Mucosa of rectum (tissue), 2 donors: ENCODE data around the gene GPLD1.
"Not testable (repeated sequence)": the region's sequence is repeated elsewhere in the genome, so short reads cannot be mapped to it uniquely, and the experiment has no call there.

Experiments
- H3K27ac ChIP-seq, 2 donors: one replicate each; pipeline ENCODE4 v1.7.0; 2013; ENCODE audit warnings: inconsistent platforms in 2 of 2, low read depth in 2 of 2, low read length in 2 of 2
- H3K27me3 ChIP-seq, 2 donors: one replicate each; pipeline ENCODE4 v1.7.0; 2013; ENCODE audit warnings: low read length in 2 of 2; ENCODE audit not compliant: control insufficient read depth in 2 of 2, insufficient read depth in 2 of 2
- H3K36me3 ChIP-seq, 2 donors: one replicate each; pipeline ENCODE4 v1.7.0; 2013; ENCODE audit warnings: low read length in 2 of 2; ENCODE audit not compliant: control insufficient read depth in 2 of 2, insufficient read depth in 2 of 2
- H3K4me1 ChIP-seq, 2 donors: one replicate each; pipeline ENCODE4 v1.7.0; 2013; ENCODE audit warnings: low read length in 2 of 2, mild to moderate bottlenecking in 1 of 2; ENCODE audit not compliant: control insufficient read depth in 2 of 2, insufficient read depth in 2 of 2
- H3K4me3 ChIP-seq, 2 donors: one replicate each; pipeline ENCODE4 v1.7.0; 2013; ENCODE audit warnings: low read length in 2 of 2
- H3K9ac ChIP-seq, 2 donors: one replicate each; pipeline ENCODE4 v1.7.0; 2013; ENCODE audit warnings: low read length in 2 of 2, low read depth in 1 of 2, mild to moderate bottlenecking in 1 of 2
- H3K9me3 ChIP-seq, 2 donors: one replicate each; pipeline ENCODE4 v1.7.0; 2013; ENCODE audit warnings: low read length in 2 of 2; ENCODE audit not compliant: control insufficient read depth in 2 of 2
- donor health status: healthy.
- donor health status: Normal muscosa, but diverticular disease.

Gene GPLD1

DNA sequence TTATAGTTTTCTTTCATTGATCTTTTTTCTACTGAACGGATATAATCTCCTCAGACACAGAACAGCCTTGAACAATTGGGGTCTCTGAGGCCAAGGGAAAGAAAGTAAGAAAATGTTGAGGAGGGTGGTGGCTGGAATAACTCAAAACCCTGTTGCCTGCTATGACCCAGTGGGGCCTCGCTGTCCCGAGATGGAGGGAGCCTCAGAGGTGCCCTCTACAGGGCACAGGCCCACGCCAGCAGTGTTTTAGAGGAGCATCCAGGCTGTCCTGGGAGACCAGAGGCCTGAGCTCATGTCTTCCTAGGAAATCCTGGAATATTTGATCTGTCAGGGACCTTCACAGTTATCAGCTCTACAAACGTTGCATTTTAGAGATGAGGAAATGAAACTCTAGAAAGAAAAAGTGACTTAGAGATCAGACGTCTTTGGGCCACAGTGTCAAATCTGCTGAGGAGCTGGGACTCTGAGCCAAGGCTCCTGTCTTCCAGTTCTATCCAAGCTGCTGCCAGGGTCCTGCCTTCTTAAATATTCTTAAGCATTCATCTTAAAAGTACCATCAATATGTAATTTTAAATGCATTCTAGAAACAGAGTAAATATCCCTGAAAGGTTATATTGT, 31.7 kb upstream of the GPLD1 start:
- H3K36me3 ChIP-seq, result no peaks in the 10 kb centered on the region
- H3K27me3 ChIP-seq, result no peaks in the 10 kb centered on the region
- no peaks in the 10 kb centered on the region for H3K4me1 ChIP-seq
- H3K4me3 ChIP-seq, result no peak overlapping the region
- H3K9me3 ChIP-seq, result no peaks in the 10 kb centered on the region
- no peak overlapping the region for H3K9ac ChIP-seq
- H3K27ac ChIP-seq, result no peak overlapping the region

DNA sequence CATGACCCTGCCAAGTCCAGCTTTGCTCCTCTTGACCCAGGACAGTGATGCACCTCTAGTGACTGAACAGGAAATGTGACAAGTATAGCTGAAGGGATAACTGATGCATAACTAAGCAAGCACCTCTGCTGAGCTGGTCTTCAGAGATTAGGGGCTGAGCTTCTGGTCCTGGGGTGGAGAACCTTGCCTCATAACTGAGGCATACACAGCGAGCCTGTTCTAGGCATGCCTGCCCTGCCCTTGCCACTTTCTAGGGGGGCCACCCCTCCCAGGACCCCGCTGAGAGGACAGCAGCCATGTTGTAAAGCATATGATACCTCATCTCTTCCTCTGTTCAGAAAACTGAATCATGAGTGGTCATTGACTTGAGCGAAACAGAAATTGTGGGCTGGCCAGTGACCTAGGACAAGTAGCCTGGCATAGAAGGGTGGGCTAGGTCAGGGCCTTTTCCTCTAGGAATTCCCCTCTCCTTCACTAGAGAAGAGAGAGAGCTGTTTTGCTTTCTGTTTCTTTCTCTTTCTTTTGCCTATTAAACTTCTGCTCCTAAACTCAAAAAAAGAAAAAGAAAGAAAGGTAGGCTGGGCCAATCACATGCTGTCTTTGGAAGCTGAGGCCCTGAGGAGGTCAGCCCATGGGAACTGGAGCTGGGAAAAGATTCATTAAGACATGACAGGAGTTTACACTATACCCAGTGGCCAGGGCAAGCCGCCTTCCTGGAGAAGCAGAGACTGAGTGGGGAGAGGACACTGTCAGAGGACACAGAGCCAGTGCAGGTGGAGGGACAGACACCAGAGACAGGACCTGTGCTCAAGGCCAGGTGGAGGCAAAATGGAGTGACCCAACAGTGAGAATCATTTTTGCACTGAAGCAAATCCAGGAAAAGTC, 28.5 kb upstream of the GPLD1 start:
- Histone ChIP-seq H3K4me1 (no peaks in the 10 kb centered on the region), H3K9me3 (no peaks in the 10 kb centered on the region), H3K9ac (no peak overlapping the region), H3K27ac (peak overlapping the region in 1 of 2 donors; percentile 27), H3K27me3 (no peaks in the 10 kb centered on the region), H3K4me3 (no peak overlapping the region), H3K36me3 (peaks cover 0 to 4% of the 10 kb centered on the region in 2 donors)

DNA sequence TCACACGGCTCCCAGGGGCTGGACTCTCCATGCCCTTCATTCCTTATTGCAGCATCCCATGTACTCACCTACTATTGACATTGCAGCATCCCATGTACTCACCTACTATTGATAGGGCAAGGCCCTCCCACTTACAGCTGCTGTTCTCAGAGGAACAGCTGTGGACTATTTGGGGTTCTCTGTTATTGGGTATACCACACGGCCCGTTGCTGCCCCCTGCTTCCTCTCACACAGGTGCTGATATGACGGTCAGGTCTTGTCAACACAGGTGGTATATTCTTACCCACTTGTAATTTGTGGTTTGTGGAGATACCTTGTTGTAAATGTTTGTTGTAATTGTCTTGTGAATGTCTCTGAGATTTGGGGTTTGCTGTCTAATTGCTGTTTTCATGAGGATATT, 24.2 kb upstream of the GPLD1 start:
- Histone ChIP-seq H3K36me3 (peaks cover 0 to 4% of the 10 kb centered on the region in 2 donors), H3K4me1 (no peaks in the 10 kb centered on the region), H3K4me3 (no peak overlapping the region), H3K9me3 (no peaks in the 10 kb centered on the region), H3K9ac (no peak overlapping the region), H3K27me3 (no peaks in the 10 kb centered on the region), H3K27ac (no peak overlapping the region)

- not testable (repeated sequence) for H3K4me1 ChIP-seq, H3K27ac ChIP-seq, H3K27me3 ChIP-seq, H3K4me3 ChIP-seq, H3K9ac ChIP-seq, H3K9me3 ChIP-seq, H3K36me3 ChIP-seq
Observed at GRCh38 chr6:24511976-24512375, 22.6 kb upstream of the GPLD1 start.

DNA sequence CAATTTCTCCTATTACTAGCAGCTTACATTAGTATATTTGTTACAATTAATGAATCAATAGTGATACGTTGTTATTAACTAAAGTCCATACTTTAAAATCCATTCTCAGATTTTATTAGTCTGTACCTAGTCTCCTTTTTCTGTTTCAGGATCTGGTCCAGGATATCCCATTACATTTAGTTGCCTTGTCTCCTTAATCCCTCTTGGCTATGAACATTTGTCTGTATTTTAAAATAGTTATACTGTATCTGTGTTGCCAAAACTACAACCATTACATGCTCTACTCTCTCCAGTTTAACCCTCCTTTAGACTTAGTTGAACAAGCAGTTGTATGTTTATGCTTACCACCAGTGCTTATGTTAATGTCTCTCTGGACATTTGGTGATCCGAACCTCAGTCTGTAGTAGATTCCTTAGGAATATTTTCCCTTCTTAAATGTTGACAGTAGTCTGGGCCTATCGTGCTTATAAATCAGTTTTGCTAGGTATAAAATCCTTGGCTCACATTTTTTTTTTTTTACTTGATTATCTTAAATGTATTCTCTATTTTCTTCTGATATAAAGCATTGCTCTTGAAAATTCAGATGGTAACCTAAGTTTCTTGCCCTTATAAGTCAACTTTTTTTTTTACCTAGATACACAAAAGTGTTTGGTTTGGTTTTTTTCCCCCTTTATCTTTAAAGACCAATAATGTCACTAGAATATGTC, 17.6 kb upstream of the GPLD1 start:
- Histone ChIP-seq H3K9me3 (no peaks in the 10 kb centered on the region), H3K36me3 (peaks cover 2 to 4% of the 10 kb centered on the region in 2 donors), H3K27ac (no peak overlapping the region), H3K27me3 (no peaks in the 10 kb centered on the region), H3K9ac (no peak overlapping the region), H3K4me1 (peaks cover 0 to 14% of the 10 kb centered on the region in 2 donors), H3K4me3 (no peak overlapping the region)

- Histone ChIP-seq H3K27ac (peak overlapping the region in 1 of 2 donors; percentile 15), H3K4me1 (peaks cover 0 to 14% of the 10 kb centered on the region in 2 donors)
Observed at GRCh38 chr6:24504649-24505586, 15.5 kb upstream of the GPLD1 start.

GRCh38 chr6:24504287-24504648, 14.9 kb upstream of the GPLD1 start:
- Histone ChIP-seq H3K9ac (no peak overlapping the region), H3K27ac (no peak overlapping the region), H3K36me3 (peaks cover 2 to 4% of the 10 kb centered on the region in 2 donors)

More at GRCh38 chr6:24504649-24505586, 15.5 kb upstream of the GPLD1 start:
- Histone ChIP-seq H3K4me3 (no peak overlapping the region), H3K9me3 (no peaks in the 10 kb centered on the region), H3K27me3 (no peaks in the 10 kb centered on the region), H3K9ac (no peak overlapping the region), H3K36me3 (peaks cover 2 to 4% of the 10 kb centered on the region in 2 donors)

GRCh38 chr6:24501914-24502313, 12.5 kb upstream of the GPLD1 start:
- Histone ChIP-seq H3K36me3 (peaks cover under 1 to 2% of the 10 kb centered on the region in 2 donors), H3K27me3 (no peaks in the 10 kb centered on the region), H3K9ac (no peak overlapping the region), H3K4me1 (peaks cover 0 to 14% of the 10 kb centered on the region in 2 donors), H3K9me3 (no peaks in the 10 kb centered on the region), H3K27ac (no peak overlapping the region), H3K4me3 (no peak overlapping the region)

More at GRCh38 chr6:24504287-24504648, 14.9 kb upstream of the GPLD1 start:
- Histone ChIP-seq H3K9me3 (no peaks in the 10 kb centered on the region), H3K4me1 (peaks cover 0 to 14% of the 10 kb centered on the region in 2 donors), H3K4me3 (no peak overlapping the region), H3K27me3 (no peaks in the 10 kb centered on the region)

DNA sequence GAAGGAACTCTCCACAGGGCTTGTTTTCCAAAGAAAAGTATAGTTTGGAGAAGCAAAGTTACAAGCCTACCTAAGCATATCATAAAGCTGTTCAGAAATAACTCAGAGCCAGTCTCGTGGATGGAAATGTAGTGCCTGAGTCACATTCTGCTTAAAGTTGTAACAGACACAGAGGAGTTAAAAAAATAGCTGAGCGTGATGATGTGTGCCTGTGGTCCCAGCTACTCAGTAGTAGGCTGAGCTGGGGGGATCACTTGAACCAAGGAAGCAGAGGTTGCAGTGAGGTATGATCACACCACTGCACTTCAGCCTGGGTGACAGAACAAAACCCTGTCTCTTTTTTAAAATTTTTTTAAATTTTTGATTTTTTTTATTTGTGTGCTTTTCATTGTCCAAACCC, 12.0 kb upstream of the GPLD1 start:
- Histone ChIP-seq H3K4me3 (no peak overlapping the region), H3K27me3 (no peaks in the 10 kb centered on the region), H3K27ac (no peak overlapping the region), H3K36me3 (no peaks in the 10 kb centered on the region), H3K4me1 (peaks cover 0 to 14% of the 10 kb centered on the region in 2 donors), H3K9me3 (no peaks in the 10 kb centered on the region), H3K9ac (no peak overlapping the region)
